NT2/D1 (cell line): ENCODE results near the gene FGD5.

ENCODE experiments used
- DNase-seq: peaks from one replicate; pipeline ENCODE4 v3.0.0-alpha.2; 2011; ENCODE audit warnings: low read depth, low spot score
- H3K27me3 ChIP-seq: 2 replicates; pipeline ENCODE4 v1.6.0; 2011; ENCODE audit warnings: mild to moderate bottlenecking; ENCODE audit not compliant: insufficient read length, insufficient read depth
- H3K36me3 ChIP-seq: 2 replicates; pipeline ENCODE4 v1.6.1; 2011; ENCODE audit warnings: mild to moderate bottlenecking, low read length, mixed read lengths; ENCODE audit not compliant: insufficient read depth, insufficient read length
- H3K4me1 ChIP-seq: 2 replicates; pipeline ENCODE4 v1.5.1; 2011; ENCODE audit not compliant: insufficient read depth, insufficient read length
- H3K4me3 ChIP-seq: 2 replicates; pipeline ENCODE4 v1.5.1; 2011; ENCODE audit warnings: low read depth; ENCODE audit not compliant: insufficient read length
- H3K9ac ChIP-seq: 2 replicates; pipeline ENCODE4 v1.6.0; 2011; ENCODE audit warnings: low read depth; ENCODE audit not compliant: insufficient read length
- H3K9me3 ChIP-seq: 2 replicates; pipeline ENCODE4 v1.5.1; 2011; ENCODE audit warnings: mild to moderate bottlenecking, low read length; ENCODE audit not compliant: insufficient read depth
- SUZ12 ChIP-seq: IDR thresholded peaks from 2 replicates; pipeline ENCODE4 v1.6.1; 2011; ENCODE audit not compliant: insufficient read length, insufficient read depth; ENCODE audit errors: extremely low read depth
- YY1 ChIP-seq: IDR thresholded peaks from 2 replicates; pipeline ENCODE4 v1.6.1; 2011; ENCODE audit not compliant: insufficient read length, insufficient read depth
- ZNF274 ChIP-seq: IDR thresholded peaks from 2 replicates; pipeline ENCODE4 v1.6.1; 2011; ENCODE audit warnings: mild to moderate bottlenecking, low read depth, low read length

FGD5 gene

GRCh38 chr3:14935592-14936345 lies 117.0 kb downstream of the FGD5 start:
- H3K4me1 ChIP-seq, result no peaks in the 10 kb centered on the region
- H3K36me3 ChIP-seq, result peaks cover 10% of the 10 kb centered on the region
- no peak for DNase-seq
- TF ChIP-seq SUZ12 (no peak), ZNF274 (no peak), YY1 (no peak)
- no peaks in the 10 kb centered on the region for H3K27me3 ChIP-seq
- no peak overlapping the region for H3K9ac ChIP-seq
- no peak overlapping the region for H3K4me3 ChIP-seq
- H3K9me3 ChIP-seq, result no peaks in the 10 kb centered on the region

- H3K9me3 ChIP-seq, result no peaks in the 10 kb centered on the region
- no peaks in the 10 kb centered on the region for H3K4me1 ChIP-seq
- no peak overlapping the region for H3K9ac ChIP-seq
- no peak for DNase-seq
- no peaks in the 10 kb centered on the region for H3K27me3 ChIP-seq
- no peak overlapping the region for H3K4me3 ChIP-seq
- TF ChIP-seq YY1 (no peak), SUZ12 (no peak), ZNF274 (no peak)
- H3K36me3 ChIP-seq, result peaks cover 23% of the 10 kb centered on the region
These were observed 120.2 kb downstream of the FGD5 start for GRCh38 chr3:14938954-14939353.

GRCh38 chr3:14941871-14942270 lies 123.1 kb downstream of the FGD5 start:
- Histone ChIP-seq H3K4me1 (peaks cover 1% of the 10 kb centered on the region), H3K9me3 (no peaks in the 10 kb centered on the region), H3K36me3 (peaks cover 38% of the 10 kb centered on the region), H3K27me3 (no peaks in the 10 kb centered on the region), H3K4me3 (no peak overlapping the region), H3K9ac (no peak overlapping the region)
- no peak for DNase-seq
- TF ChIP-seq YY1 (no peak), ZNF274 (no peak), SUZ12 (no peak)

- peaks cover 38% of the 10 kb centered on the region for H3K36me3 ChIP-seq
- peaks cover 1% of the 10 kb centered on the region for H3K4me1 ChIP-seq
- DNase-seq, result no peak
- no peaks in the 10 kb centered on the region for H3K27me3 ChIP-seq
- no peak for TF ChIP-seq YY1
- no peak for TF ChIP-seq SUZ12
- no peak for TF ChIP-seq ZNF274
- no peak overlapping the region for H3K9ac ChIP-seq
- no peaks in the 10 kb centered on the region for H3K9me3 ChIP-seq
- no peak overlapping the region for H3K4me3 ChIP-seq
These were observed 124.3 kb downstream of the FGD5 start for GRCh38 chr3:14943042-14943441.

- TF ChIP-seq YY1, result no peak
- no peak for TF ChIP-seq ZNF274
- TF ChIP-seq SUZ12, result no peak
- DNase-seq, result no peak
- Histone ChIP-seq H3K4me3 (peak overlapping the region; percentile 91), H3K4me1 (peaks cover 1% of the 10 kb centered on the region), H3K9me3 (no peaks in the 10 kb centered on the region), H3K9ac (peak overlapping the region; percentile 96), H3K27me3 (no peaks in the 10 kb centered on the region), H3K36me3 (peaks cover 45% of the 10 kb centered on the region)
These were observed 127.5 kb downstream of the FGD5 start for GRCh38 chr3:14946236-14946635.

- Histone ChIP-seq H3K36me3 (peaks cover 45% of the 10 kb centered on the region), H3K9ac (peak overlapping the region; percentile 96), H3K4me1 (peaks cover 1% of the 10 kb centered on the region), H3K9me3 (no peaks in the 10 kb centered on the region), H3K27me3 (no peaks in the 10 kb centered on the region), H3K4me3 (peak overlapping the region; percentile 91)
- TF ChIP-seq YY1, result no peak
- no peak for TF ChIP-seq SUZ12
- TF ChIP-seq ZNF274, result no peak
- DNase-seq, result no peak
These were observed 128.0 kb downstream of the FGD5 start for GRCh38 chr3:14946739-14947099.

GRCh38 chr3:14947100-14947885 lies 128.5 kb downstream of the FGD5 start, which contains the start of gene NR2C2:
TSS of gene NR2C2 (plus strand) at chr3:14947583. CDS start at chr3:15003915, 56,332 bp downstream.
- TF ChIP-seq ZNF274, result no peak
- TF ChIP-seq YY1, result no peak
- TF ChIP-seq SUZ12, result no peak
- peak; percentile 61 for DNase-seq
- Histone ChIP-seq H3K9ac (peak within 1 kb of the TSS; percentile 96), H3K27me3 (no peaks in the 10 kb centered on the region), H3K4me3 (peak within 1 kb of the TSS; percentile 91), H3K9me3 (no peaks in the 10 kb centered on the region), H3K36me3 (peaks cover 44% of the 10 kb centered on the region), H3K4me1 (peaks cover 1% of the 10 kb centered on the region)
